Measurements from ENCODE around the gene FOLH1. TPM values are rescaled to one million over a fixed set of nuclear protein-coding genes. Genes with fewer than 3 reads are reported as not detected.
"Not testable (repeated sequence)": the region's sequence is repeated elsewhere in the genome, so short reads cannot be mapped to it uniquely, and the experiment has no call there.

FOLH1 gene
- total and polyA plus RNA-seq, 2 experiments from 2014 or later = not detected

DNA sequence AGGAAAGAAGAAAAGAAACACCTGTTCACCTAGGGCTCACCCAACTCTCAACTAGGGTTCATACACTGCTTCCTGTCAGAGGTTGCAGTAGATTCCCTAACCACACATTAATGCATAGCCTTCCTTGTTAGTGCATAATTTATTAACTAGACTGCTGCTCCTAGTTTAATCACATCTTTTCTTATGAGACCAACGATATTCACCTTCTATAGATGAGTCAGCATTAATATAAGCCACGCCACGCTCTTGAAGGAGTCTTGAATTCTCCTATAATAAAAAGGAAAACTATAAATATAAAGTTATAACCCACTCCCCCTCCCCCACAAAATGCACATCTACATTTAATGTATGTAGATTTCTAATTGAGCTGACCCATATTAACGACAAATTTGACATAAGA lies 39.4 kb downstream of the FOLH1 start:
- H4K20me1 ChIP-seq (ENCODE audit: insufficient read depth); H3K27ac ChIP-seq; H3K4me1 ChIP-seq (ENCODE audit: insufficient read depth); H3K9me2 ChIP-seq (ENCODE audit: insufficient read depth); H3K4me2 ChIP-seq (ENCODE audit: unreplicated experiment); H3F3A ChIP-seq (ENCODE audit: insufficient read depth); H3K27me3 ChIP-seq (replicated peaks; ENCODE audit: insufficient read depth); H3K9me3 ChIP-seq (ENCODE audit: low read depth); in situ Hi-C loops (cut with MboI); H3K79me2 ChIP-seq (ENCODE audit: insufficient read depth); H3K4me3 ChIP-seq; DNase-seq; H2AFZ ChIP-seq; H3K36me3 ChIP-seq (ENCODE audit: low read depth); H3K9ac ChIP-seq: not testable (repeated sequence)
- 38 to 46% methylated on average over 4 of the region's 4 CpGs for WGBS, 2 experiments (ENCODE audit: low coverage in 1 of 2, low lambda C conversion rate in 2 of 2, missing lambda C conversion rate in 2 of 2)

DNA sequence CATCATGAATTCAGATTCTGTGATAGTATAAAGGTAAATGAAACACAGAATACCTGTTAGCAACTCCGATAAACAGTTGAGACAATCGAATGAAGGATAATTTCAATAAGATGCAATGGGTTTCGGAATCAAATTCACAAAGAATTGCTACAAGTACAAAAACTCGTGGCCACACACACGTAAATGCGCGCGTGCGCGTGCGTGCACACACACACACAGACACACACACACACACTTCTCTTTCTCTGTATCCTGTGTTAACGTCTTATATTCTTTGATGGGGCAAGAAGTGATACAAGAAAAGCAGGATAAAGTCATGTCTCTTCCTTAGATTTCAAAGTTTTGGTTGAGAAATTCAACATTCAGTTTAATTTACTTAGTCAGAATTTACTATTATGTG lies 57.2 kb downstream of the FOLH1 start:
- Histone ChIP-seq H3K27me3 (replicated peaks; ENCODE audit: insufficient read depth) (no peaks in the 10 kb centered on the region), H3K9me2 (ENCODE audit: insufficient read depth) (no peaks in the 10 kb centered on the region), H3K36me3 (ENCODE audit: low read depth) (no peaks in the 10 kb centered on the region), H3K4me1 (ENCODE audit: insufficient read depth) (no peaks in the 10 kb centered on the region), H3F3A (ENCODE audit: insufficient read depth) (no peaks in the 10 kb centered on the region), H3K4me2 (ENCODE audit: unreplicated experiment) (no peak overlapping the region), H3K4me3 (no peak overlapping the region), H2AFZ (no peak overlapping the region), H3K9me3 (ENCODE audit: low read depth) (no peaks in the 10 kb centered on the region), H3K27ac (no peak overlapping the region), H3K9ac (no peak overlapping the region), H3K79me2 (ENCODE audit: insufficient read depth) (no peaks in the 10 kb centered on the region), H4K20me1 (ENCODE audit: insufficient read depth) (no peaks in the 10 kb centered on the region)
- TF ChIP-seq EZH2 (IDR thresholded peaks at IDR 0.05; ENCODE audit: insufficient read depth, poor library complexity, severe bottlenecking) (no peak), EZH2phosphoT487 (IDR thresholded peaks at IDR 0.05; ENCODE audit: insufficient read depth, low read depth) (no peak)
- 56 to 58% methylated on average over 12 of the region's 12 CpGs for WGBS, 2 experiments (ENCODE audit: low coverage in 1 of 2, low lambda C conversion rate in 2 of 2, missing lambda C conversion rate in 2 of 2)
- in situ Hi-C loops (cut with MboI) = no loop called here
- DNase-seq = no peak

DNA sequence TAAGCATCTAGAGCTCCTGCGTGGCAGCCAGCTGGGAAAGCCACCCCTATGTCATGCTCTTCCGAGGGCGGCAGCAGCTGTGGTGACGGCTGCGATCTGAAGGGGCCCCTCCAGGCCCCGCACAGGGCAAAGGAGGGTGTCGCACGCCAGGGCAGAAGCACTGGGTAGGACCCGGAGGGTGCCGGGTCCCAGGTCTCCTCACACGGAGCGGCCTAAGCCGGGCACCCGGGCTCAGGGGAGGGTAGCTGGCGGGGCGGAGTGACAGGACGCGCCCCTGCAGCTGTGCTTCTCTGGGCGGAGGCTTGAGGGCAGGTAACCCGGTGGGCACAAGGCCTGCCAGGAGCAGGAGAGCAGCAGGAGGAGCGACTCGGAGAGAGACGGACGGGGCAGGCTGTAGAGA lies 106.0 kb downstream of the FOLH1 start:
- DNase-seq; H3K4me1 ChIP-seq (ENCODE audit: insufficient read depth); H3K27ac ChIP-seq; H2AFZ ChIP-seq; H3K9me2 ChIP-seq (ENCODE audit: insufficient read depth); H3K79me2 ChIP-seq (ENCODE audit: insufficient read depth); H3K9me3 ChIP-seq (ENCODE audit: low read depth); H3K4me2 ChIP-seq (ENCODE audit: unreplicated experiment); H3K36me3 ChIP-seq (ENCODE audit: low read depth); H3F3A ChIP-seq (ENCODE audit: insufficient read depth); H3K4me3 ChIP-seq; H3K9ac ChIP-seq; H4K20me1 ChIP-seq (ENCODE audit: insufficient read depth); in situ Hi-C loops (cut with MboI); H3K27me3 ChIP-seq (replicated peaks; ENCODE audit: insufficient read depth): not testable (repeated sequence)
- 64 to 65% methylated on average over 23 to 24 of the region's 24 CpGs for WGBS, 2 experiments (ENCODE audit: low coverage in 1 of 2, low lambda C conversion rate in 2 of 2, missing lambda C conversion rate in 2 of 2)

Other genes with a start within 250 kb of the FOLH1 start
- not detected in 2 replicates for gene TRIM51G, start 224.7 kb downstream of the FOLH1 start, total RNA-seq (2014; rRNA removed; shearing (Covaris generic))
- not detected in 2 replicates for gene TRIM51G, start 224.7 kb downstream of the FOLH1 start, polyA plus RNA-seq (2016; fragmentation: Nextera tagmentation; extraction: Ambion mirVana)
- not detected in 2 replicates for gene TRIM49B, start 179.8 kb downstream of the FOLH1 start, total RNA-seq (2014; rRNA removed; shearing (Covaris generic))
- not detected in 2 replicates for gene TRIM49B, start 179.8 kb downstream of the FOLH1 start, polyA plus RNA-seq (2016; fragmentation: Nextera tagmentation; extraction: Ambion mirVana)
- gene TRIM64C, start 149.5 kb downstream of the FOLH1 start, total RNA-seq (2014; rRNA removed; shearing (Covaris generic)) = not detected in 2 replicates
- gene TRIM64C, start 149.5 kb downstream of the FOLH1 start, polyA plus RNA-seq (2016; fragmentation: Nextera tagmentation; extraction: Ambion mirVana) = not detected in 2 replicates